BJ (cell line): ENCODE measurements around the gene TFEC. TPM values are rescaled to one million over a fixed set of nuclear protein-coding genes. Genes with fewer than 3 reads are reported as not detected.

Source experiments
- CTCF ChIA-PET: fragments of 350-600 bp; formaldehyde crosslinking; extraction: SDS; loops from one replicate; lab custom pipeline; 2021; ENCODE audit warnings: antibody characterized with exemption, inconsistent platforms; lab: Yijun Ruan, JAX
- POLR2A ChIA-PET: fragments of 300-600 bp; sonication (Branson Sonifier 250); formaldehyde crosslinking; extraction: SDS; loops from one replicate; lab custom pipeline; 2021; ENCODE audit warnings: antibody characterized with exemption; lab: Charles Lee
- DNase-seq: peaks from one replicate; pipeline ENCODE4 v3.0.0-alpha.2; 2011; ENCODE audit warnings: low read depth
- H3K27me3 ChIP-seq: 2 replicates; pipeline ENCODE4 v1.6.0; 2011; ENCODE audit warnings: low read length; ENCODE audit not compliant: control insufficient read depth, insufficient read depth
- H3K36me3 ChIP-seq: 2 replicates; pipeline ENCODE4 v1.5.1; 2011; ENCODE audit warnings: low read length; ENCODE audit not compliant: control insufficient read depth, insufficient read depth
- H3K4me3 ChIP-seq: 2 replicates; pipeline ENCODE4 v1.5.1; 2011; ENCODE audit warnings: low read depth, mild to moderate bottlenecking, control low read depth, low read length
- polyA plus RNA-seq: library from polyadenylated mRNA; depleted of rRNA; stranded (reverse); fragments of >200 nt; gene quantifications from 2 replicates; pipeline ENCODE4 v1.2.3, GENCODE V29; 2011
- TF ChIP-seq, protein P1 (sequence below): IDR thresholded peaks from 2 replicates; pipeline ENCODE4 v1.5.1; 2011; ENCODE audit warnings: low read depth, mild to moderate bottlenecking, control low read depth, inconsistent platforms, low read length, moderate library complexity; ENCODE audit not compliant: insufficient read depth

TFEC gene
- polyA plus RNA-seq, 1 experiment: not detected

DNA sequence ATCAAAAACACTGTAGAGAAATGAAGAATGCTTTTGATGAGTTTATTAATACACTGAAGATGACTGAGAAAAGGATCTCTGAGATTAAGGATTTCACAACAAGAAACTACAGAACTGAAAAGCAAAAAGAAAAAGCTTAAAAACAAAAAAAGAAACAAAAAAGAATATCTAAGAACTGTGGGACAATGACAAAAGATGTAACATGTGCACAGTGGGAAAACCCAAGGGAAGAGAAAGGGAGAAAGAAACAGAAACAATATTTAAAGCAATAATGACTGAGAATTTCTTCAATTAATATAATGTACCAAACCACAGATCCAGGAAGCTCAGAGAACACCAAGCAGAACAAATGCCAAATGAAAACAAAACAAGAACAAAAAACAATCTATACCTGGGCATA is 42.2 kb downstream of the TFEC start:
- TF ChIP-seq, protein P1, sequence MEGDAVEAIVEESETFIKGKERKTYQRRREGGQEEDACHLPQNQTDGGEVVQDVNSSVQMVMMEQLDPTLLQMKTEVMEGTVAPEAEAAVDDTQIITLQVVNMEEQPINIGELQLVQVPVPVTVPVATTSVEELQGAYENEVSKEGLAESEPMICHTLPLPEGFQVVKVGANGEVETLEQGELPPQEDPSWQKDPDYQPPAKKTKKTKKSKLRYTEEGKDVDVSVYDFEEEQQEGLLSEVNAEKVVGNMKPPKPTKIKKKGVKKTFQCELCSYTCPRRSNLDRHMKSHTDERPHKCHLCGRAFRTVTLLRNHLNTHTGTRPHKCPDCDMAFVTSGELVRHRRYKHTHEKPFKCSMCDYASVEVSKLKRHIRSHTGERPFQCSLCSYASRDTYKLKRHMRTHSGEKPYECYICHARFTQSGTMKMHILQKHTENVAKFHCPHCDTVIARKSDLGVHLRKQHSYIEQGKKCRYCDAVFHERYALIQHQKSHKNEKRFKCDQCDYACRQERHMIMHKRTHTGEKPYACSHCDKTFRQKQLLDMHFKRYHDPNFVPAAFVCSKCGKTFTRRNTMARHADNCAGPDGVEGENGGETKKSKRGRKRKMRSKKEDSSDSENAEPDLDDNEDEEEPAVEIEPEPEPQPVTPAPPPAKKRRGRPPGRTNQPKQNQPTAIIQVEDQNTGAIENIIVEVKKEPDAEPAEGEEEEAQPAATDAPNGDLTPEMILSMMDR: no peak
- DNase-seq: no peak
- Histone ChIP-seq H3K4me3 (no peak overlapping the region), H3K36me3 (no peaks in the 10 kb centered on the region), H3K27me3 (no peaks in the 10 kb centered on the region)
- ChIA-PET POLR2A (no interaction called here), CTCF (interaction anchor here (0.6 kb wide), 1 partner anchor 1905 kb away, joined by 3 read pairs; no protein-coding TSS in a partner anchor)

DNA sequence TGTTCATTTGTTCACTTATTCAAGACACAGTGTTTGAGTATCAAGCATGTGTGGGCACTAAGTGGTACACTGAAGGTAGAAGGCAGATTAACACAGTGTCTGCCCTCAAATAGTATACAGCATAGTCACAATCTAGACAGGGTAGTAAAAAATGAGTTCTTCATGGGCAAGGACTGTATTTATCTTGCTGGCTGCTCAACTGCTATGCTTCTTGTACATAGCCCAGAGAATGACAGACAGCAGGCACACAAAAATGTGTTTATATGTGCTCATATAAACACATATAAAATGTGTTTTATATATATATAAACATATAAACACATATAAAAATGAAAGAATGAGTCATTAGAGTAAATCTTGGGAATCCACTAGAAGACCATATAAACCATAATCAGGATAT is 43.1 kb downstream of the TFEC start:
- Histone ChIP-seq H3K4me3 (no peak overlapping the region), H3K36me3 (no peaks in the 10 kb centered on the region), H3K27me3 (no peaks in the 10 kb centered on the region)
- CTCF ChIA-PET: no interaction called here
- POLR2A ChIA-PET: no interaction called here
- TF ChIP-seq, protein P1: no peak
- DNase-seq: no peak

DNA sequence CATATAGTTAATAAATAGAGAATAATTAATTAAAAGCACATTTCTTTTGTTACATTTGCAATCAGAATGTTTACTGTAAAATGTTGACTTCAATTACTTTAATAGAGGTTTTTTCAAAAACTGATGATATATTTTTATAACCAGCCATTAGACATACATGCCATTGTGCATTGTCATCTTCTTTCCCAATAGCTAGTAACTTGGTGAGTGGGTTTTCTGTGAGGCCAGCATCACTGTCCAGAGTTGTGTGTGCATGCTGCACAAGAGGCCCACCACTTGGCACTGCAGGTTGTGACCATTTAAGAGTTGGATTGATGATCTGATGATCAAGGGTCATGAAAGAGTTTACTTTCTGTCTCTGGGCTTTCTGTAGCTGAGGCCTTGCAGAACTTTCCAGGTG is 46.5 kb downstream of the TFEC start:
- CTCF ChIA-PET: interaction anchor here (0.6 kb wide), 1 partner anchor 1694 kb away, joined by 3 read pairs; no protein-coding TSS in a partner anchor
- POLR2A ChIA-PET: no interaction called here
- DNase-seq: no peak
- Histone ChIP-seq H3K4me3 (no peak overlapping the region), H3K36me3 (no peaks in the 10 kb centered on the region), H3K27me3 (no peaks in the 10 kb centered on the region)
- TF ChIP-seq, protein P1: no peak

DNA sequence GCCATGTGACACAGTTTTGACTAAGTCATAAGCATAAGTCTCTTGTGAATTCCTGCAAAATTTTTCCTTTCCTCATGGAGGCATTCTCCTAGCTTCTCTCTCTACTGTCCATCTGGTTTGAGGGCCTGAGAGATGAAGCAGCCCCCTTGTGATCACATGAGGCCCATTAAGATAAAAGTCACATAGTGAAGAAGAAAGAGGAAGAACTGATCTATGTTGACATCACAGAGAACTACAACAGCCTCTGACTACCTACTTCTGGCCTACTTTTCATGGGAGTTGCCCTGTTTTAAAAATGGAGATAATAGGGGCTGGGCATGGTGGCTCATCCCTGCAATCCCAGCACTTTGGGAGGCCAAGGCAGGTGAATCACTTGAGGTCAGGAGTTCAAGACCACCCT is 50.4 kb downstream of the TFEC start:
- no peaks in the 10 kb centered on the region for H3K27me3 ChIP-seq
- no peaks in the 10 kb centered on the region for H3K36me3 ChIP-seq
- CTCF ChIA-PET: no interaction called here
- no peak for DNase-seq
- H3K4me3 ChIP-seq: no peak overlapping the region
- POLR2A ChIA-PET: no interaction called here
- TF ChIP-seq, protein P1: no peak

DNA sequence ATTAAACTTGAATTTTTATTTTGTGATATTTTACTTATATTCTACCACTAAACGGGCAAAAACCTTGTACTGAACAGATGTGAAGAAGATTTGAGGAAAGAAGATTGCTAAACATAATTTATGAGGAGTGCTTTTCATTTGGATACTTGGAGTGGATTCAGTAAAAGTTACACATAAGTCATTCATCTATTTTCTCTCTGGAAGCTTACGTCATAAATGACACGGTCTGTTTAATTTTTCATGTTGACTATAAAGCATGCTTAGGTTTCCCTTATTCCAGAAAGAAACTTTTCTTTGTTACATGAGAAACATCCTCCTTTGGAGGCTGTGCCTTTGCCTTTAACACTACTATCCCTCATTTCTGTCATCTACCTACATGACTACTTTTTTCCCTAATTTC is 53.9 kb downstream of the TFEC start:
- Histone ChIP-seq H3K27me3 (no peaks in the 10 kb centered on the region), H3K4me3 (no peak overlapping the region), H3K36me3 (no peaks in the 10 kb centered on the region)
- no peak for DNase-seq
- ChIA-PET POLR2A (no interaction called here), CTCF (no interaction called here)
- TF ChIP-seq, protein P1: no peak
